AG09309 (cell line): Measurements from ENCODE around the gene VIPR1.

ENCODE experiments used
- DNase-seq: peaks from one replicate; pipeline ENCODE4 v3.0.0-alpha.2; 2010; ENCODE audit warnings: low read depth
- H3K4me3 ChIP-seq: 2 replicates; pipeline ENCODE4 v1.5.1; 2011; ENCODE audit warnings: mild to moderate bottlenecking, low read depth, low read length, moderate library complexity; ENCODE audit not compliant: control insufficient read depth
- TF ChIP-seq, protein P1 (sequence below): IDR thresholded peaks from 2 replicates; pipeline ENCODE4 v1.5.1; 2011; ENCODE audit warnings: mild to moderate bottlenecking, low read depth, low read length, inconsistent platforms; ENCODE audit not compliant: insufficient read depth, control insufficient read depth; ENCODE audit errors: missing control alignments

The VIPR1 gene

DNA sequence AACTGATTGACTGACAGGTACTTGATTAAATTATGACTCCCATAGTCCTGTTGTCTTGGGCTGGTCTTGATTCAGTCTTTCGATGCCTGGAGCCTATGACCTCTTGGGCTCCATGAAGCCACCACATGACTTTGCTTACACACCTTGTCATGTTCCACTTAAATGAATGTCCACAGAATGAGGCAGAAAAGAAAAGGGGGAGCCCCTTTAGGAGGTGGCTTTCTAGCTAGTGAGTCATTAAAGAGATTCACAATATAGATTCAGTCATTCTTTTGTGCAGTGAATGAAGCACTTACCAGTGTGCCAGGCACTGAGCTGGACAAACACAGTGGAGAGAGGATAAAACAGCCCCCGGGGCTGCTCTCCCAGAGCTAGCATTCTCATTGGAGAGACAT is 17.1 kb downstream of the VIPR1 start:
- TF ChIP-seq, protein P1, sequence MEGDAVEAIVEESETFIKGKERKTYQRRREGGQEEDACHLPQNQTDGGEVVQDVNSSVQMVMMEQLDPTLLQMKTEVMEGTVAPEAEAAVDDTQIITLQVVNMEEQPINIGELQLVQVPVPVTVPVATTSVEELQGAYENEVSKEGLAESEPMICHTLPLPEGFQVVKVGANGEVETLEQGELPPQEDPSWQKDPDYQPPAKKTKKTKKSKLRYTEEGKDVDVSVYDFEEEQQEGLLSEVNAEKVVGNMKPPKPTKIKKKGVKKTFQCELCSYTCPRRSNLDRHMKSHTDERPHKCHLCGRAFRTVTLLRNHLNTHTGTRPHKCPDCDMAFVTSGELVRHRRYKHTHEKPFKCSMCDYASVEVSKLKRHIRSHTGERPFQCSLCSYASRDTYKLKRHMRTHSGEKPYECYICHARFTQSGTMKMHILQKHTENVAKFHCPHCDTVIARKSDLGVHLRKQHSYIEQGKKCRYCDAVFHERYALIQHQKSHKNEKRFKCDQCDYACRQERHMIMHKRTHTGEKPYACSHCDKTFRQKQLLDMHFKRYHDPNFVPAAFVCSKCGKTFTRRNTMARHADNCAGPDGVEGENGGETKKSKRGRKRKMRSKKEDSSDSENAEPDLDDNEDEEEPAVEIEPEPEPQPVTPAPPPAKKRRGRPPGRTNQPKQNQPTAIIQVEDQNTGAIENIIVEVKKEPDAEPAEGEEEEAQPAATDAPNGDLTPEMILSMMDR: no peak
- DNase-seq: no peak

DNA sequence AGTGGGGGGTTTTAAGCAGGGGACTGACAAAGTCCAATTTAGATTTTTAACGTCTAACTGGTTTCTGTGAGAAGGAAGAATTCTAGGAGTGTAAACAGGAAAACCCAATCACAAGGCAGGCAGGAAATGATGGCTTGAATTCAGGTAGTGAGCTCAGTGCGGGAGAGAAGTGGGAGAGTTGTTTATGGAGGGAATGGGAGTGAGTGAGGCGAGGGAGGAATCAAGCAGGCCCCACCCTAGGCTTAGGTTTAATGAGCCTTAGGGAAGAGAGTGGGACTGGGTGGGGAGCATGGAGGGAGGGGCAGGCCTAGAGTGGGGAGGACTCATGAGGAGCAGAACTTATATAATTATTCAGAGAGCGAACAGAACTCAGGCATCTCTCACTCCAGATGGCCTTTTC is 17.9 kb downstream of the VIPR1 start:
- DNase-seq: no peak
- no peak overlapping the region for H3K4me3 ChIP-seq
- TF ChIP-seq, protein P1: no peak

More for the DNA sequence above, 17.1 kb downstream of the VIPR1 start:
- H3K4me3 ChIP-seq: no peak overlapping the region

DNA sequence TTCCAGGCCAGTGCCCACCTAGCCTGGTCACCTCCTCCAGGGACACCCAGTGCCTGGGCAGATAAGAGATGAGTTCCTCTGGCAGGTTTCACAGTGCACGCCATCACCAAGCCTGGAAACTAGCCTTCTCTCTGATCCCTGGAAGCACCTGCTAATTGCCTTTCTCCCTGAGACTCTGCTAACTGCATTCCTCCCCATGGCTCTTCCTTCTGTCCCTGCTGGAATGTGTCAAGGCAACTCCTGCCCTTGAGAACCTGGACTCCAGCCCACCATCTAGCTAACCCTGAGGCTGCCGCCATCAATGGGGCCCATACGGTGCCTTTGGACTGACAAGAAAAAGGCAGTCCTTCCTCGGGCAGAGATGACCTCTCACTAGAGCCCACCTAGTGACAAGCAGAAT is 18.5 kb downstream of the VIPR1 start:
- TF ChIP-seq, protein P1: no peak
- no peak for DNase-seq

DNA sequence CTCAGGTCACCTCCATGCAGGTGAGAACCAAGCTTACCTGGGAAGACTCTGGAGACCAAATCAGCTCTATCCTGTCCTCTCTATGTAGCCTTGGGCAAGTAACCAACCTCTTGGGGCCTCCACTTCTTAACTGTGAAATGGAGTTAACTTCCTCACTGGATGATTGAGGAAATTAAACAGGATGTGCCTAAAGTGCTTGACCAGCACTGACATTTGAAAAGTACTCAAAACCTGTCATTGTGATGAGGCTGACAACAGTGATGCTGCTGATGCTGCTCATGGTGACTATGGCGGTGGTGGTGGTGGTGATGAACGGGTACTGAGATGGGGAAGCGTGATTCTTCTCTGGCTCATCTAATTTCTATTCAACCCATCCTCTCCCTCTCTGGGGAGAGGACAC is 22.3 kb downstream of the VIPR1 start:
- TF ChIP-seq, protein P1: no peak
- H3K4me3 ChIP-seq: no peak overlapping the region
- no peak for DNase-seq

More for the DNA sequence above, 18.5 kb downstream of the VIPR1 start:
- no peak overlapping the region for H3K4me3 ChIP-seq

DNA sequence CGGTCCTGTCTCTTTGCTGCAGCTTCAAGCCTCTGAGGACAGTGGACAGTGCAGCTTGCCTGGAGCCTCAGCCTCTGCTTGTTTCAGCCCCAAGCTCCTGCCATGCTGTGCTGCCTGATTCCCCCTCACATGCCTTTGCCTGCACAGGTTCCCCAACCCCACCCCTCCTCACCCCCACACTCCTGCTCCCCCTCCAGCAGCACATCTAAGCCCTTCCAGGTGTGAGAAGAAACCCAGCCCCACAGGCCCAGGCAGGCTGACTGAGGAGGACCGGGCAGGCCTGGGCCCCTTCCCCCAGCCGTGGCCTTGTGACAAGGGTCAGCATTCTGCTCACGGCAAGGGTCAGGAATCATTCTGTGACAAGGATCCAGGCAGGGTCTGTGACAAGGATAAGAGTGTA is 22.8 kb downstream of the VIPR1 start:
- H3K4me3 ChIP-seq: no peak overlapping the region
- TF ChIP-seq, protein P1: no peak
- DNase-seq: no peak

DNA sequence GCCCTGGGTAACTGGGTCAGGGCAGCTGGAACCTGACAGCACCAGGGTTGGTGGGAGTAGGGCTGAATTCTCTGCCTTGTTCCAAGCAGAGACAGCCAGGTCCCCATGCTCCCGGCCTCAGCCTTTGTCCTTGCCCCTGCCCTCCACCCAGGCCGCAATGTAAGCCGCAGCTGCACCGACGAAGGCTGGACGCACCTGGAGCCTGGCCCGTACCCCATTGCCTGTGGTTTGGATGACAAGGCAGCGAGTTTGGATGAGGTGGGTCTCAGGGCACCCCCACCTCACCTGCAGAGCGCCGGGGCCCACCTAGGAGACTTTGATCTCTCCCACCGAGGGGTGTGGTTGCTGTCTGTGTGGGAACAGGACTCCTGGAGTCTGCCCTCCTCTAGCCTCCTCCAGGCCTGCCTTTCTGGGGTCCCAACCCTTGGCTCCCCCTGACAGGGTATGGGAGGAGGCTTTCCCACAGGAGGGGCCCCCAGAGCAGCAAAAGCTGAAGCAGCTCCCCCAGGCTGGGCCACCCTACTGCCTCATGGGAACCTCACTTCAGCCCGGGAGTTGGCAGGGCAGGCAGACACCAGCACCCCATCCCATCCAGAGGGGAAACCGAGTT is 23.4 kb downstream of the VIPR1 start:
- no peak for DNase-seq
- H3K4me3 ChIP-seq: no peak overlapping the region
- TF ChIP-seq, protein P1: no peak
